HCT116 (cell line): ENCODE results near the gene OVOL1. TPM values are rescaled to one million over a fixed set of nuclear protein-coding genes. Genes with fewer than 3 reads are reported as not detected.

Source experiments
- ATAC-seq: fragments of 200-7000 bp; cut with Tn5 transposase; 2 replicates; pipeline ENCODE4 v1.9.1; 2020; ENCODE audit warnings: mild to moderate bottlenecking, moderate library complexity
- BruUV-seq: library from RNA; stranded (reverse); fragments of 400-500 nt; replicated peaks from 2 replicates; lab custom pipeline; 2021; lab: Mats Ljungman, UMichigan
- CTCF ChIA-PET: fragments of 300-600 bp; sonication (Branson Sonifier 250); formaldehyde crosslinking; loops from one replicate; lab custom pipeline; 2021; ENCODE audit warnings: antibody characterized with exemption; lab: Charles Lee
- POLR2A ChIA-PET: fragments of 300-600, 350-600 bp; sonication (Branson Sonifier 250); formaldehyde crosslinking; loops from one replicate; lab custom pipeline; 2021; ENCODE audit warnings: antibody characterized with exemption; lab: Charles Lee
- RAD21 ChIA-PET, 2 experiments: fragments of 300-600 bp; sonication (Branson Sonifier 250); formaldehyde crosslinking; loops; one replicate each; lab custom pipeline; 2023; ENCODE audit warnings: low total read pairs in 2 of 2; ENCODE audit not compliant: uncharacterized antibody in 2 of 2, unreplicated experiment in 2 of 2, low non-redundant PET in 1 of 2; lab: Charles Lee
- DNase-seq: peaks from one replicate; pipeline ENCODE4 v3.0.0-alpha.2; 2010; ENCODE audit warnings: low read depth, low spot score
- H2AFZ ChIP-seq: fragments of 200-600 bp; shearing (Covaris generic), sonication (generic); 2 replicates; pipeline ENCODE4 v1.6.1; 2017; ENCODE audit warnings: low read depth, mixed run types, mixed read lengths, antibody characterized with exemption, low read length; ENCODE audit not compliant: poor library complexity, severe bottlenecking
- H3K27ac ChIP-seq: 2 replicates; pipeline ENCODE4 v1.5.1; 2012; ENCODE audit warnings: low read depth, low read length
- H3K27me3 ChIP-seq: fragments of 200-600 bp; sonication (generic); 2 replicates; pipeline ENCODE4 v1.6.1; 2016; ENCODE audit warnings: mixed run types, low read length, mixed read lengths; ENCODE audit not compliant: insufficient read depth
- H3K36me3 ChIP-seq, 2 experiments: fragments of 200-500 bp in 1 of 2; fragments of 200-600 bp in 1 of 2; sonication (Bioruptor generic) in 1 of 2; sonication (generic) in 1 of 2; 2 replicates each; pipeline versions ENCODE4 v1.5.1 to v1.6.1; 2014 to 2016; ENCODE audit warnings: low read length in 2 of 2, inconsistent platforms in 1 of 2, mixed read lengths in 1 of 2, mixed run types in 1 of 2; ENCODE audit not compliant: insufficient read depth in 2 of 2, control insufficient read depth in 1 of 2
- H3K4me1 ChIP-seq, 2 experiments: fragments of 200-600 bp in 1 of 2; sonication (generic) in 1 of 2; 2 replicates each; pipeline versions ENCODE4 v1.5.1 to v1.6.1; 2012 to 2017; ENCODE audit warnings: low read length in 2 of 2, inconsistent platforms in 1 of 2, mild to moderate bottlenecking in 1 of 2, mixed read lengths in 1 of 2, mixed run types in 1 of 2, moderate library complexity in 1 of 2; ENCODE audit not compliant: insufficient read depth in 2 of 2, control insufficient read depth in 1 of 2
- H3K4me2 ChIP-seq: fragments of 200-600 bp; sonication (generic); 2 replicates; pipeline ENCODE4 v1.6.1; 2017; ENCODE audit warnings: mixed run types, low read length, mixed read lengths
- H3K4me3 ChIP-seq, 2 experiments: fragments of 200-600 bp in 1 of 2; sonication (generic) in 1 of 2; replicated peaks in 1 of 2; 2 replicates each; pipeline ENCODE4 v1.5.1; 2011 to 2016; ENCODE audit warnings: low read length in 2 of 2, control low read depth in 1 of 2, low read depth in 1 of 2, mild to moderate bottlenecking in 1 of 2, mixed read lengths in 1 of 2, mixed run types in 1 of 2
- H3K79me2 ChIP-seq: fragments of 200-600 bp; sonication (generic); 2 replicates; pipeline ENCODE4 v1.6.1; 2017; ENCODE audit warnings: mild to moderate bottlenecking, mixed run types, low read length, moderate library complexity, mixed read lengths; ENCODE audit not compliant: insufficient read depth
- H3K9ac ChIP-seq: fragments of 200-600 bp; sonication (generic); 2 replicates; pipeline ENCODE4 v1.6.1; 2016; ENCODE audit warnings: low read length, mixed read lengths
- H3K9me2 ChIP-seq: fragments of 200-600 bp; sonication (generic), shearing (Covaris generic); 2 replicates; pipeline ENCODE4 v1.6.1; 2017; ENCODE audit warnings: mixed run types, mild to moderate bottlenecking, moderate library complexity; ENCODE audit not compliant: insufficient read depth
- H3K9me3 ChIP-seq, 2 experiments: fragments of 200-500 bp in 1 of 2; fragments of 200-600 bp in 1 of 2; sonication (Bioruptor generic) in 1 of 2; sonication (generic) in 1 of 2; 2 replicates each; pipeline ENCODE4 v1.6.1; 2014 to 2017; ENCODE audit warnings: low read length in 2 of 2, mixed read lengths in 2 of 2, inconsistent platforms in 1 of 2, low read depth in 1 of 2, mild to moderate bottlenecking in 1 of 2, mixed run types in 1 of 2, moderate library complexity in 1 of 2; ENCODE audit not compliant: control insufficient read depth in 1 of 2, insufficient read depth in 1 of 2
- H4K20me1 ChIP-seq: fragments of 200-600 bp; sonication (generic), shearing (Covaris generic); 2 replicates; pipeline ENCODE4 v1.6.1; 2017; ENCODE audit warnings: mixed run types, mild to moderate bottlenecking, moderate library complexity; ENCODE audit not compliant: insufficient read depth
- EGR1 ChIP-seq: IDR thresholded peaks from 2 replicates; pipeline ENCODE4 v1.6.1; 2012; ENCODE audit warnings: low read depth
- ELF1 ChIP-seq: IDR thresholded peaks from 2 replicates; pipeline ENCODE4 v1.6.1; 2012; ENCODE audit warnings: low read depth, borderline replicate concordance
- FOSL1 ChIP-seq: IDR thresholded peaks from 2 replicates; pipeline ENCODE4 v1.6.1; 2012; ENCODE audit warnings: low read depth
- POLR2AphosphoS5 ChIP-seq: IDR thresholded peaks from 2 replicates; pipeline ENCODE4 v1.6.1; 2011; ENCODE audit warnings: mild to moderate bottlenecking, low read depth, low read length, moderate library complexity
- SRF ChIP-seq: IDR thresholded peaks from 2 replicates; pipeline ENCODE4 v1.6.1; 2012; ENCODE audit warnings: low read depth
- TCF7L2 ChIP-seq: IDR thresholded peaks from 2 replicates; pipeline ENCODE4 v1.7.0; 2011; ENCODE audit warnings: borderline replicate concordance, inconsistent platforms; ENCODE audit not compliant: insufficient read depth, insufficient read length; ENCODE audit errors: extremely low read depth
- intact Hi-C: fragments of 100-400 bp; cut with micrococcal nuclease; formaldehyde crosslinking; loops from 2 replicates; pipeline ENCODE4 v1.10.0; 2022
- total RNA-seq: library from RNA; stranded (reverse); gene quantifications from one replicate; pipeline ENCODE4 v1.2.1, GENCODE V29; 2021; ENCODE audit not compliant: unreplicated experiment
- TF ChIP-seq, protein P1 (sequence below): IDR thresholded peaks from 2 replicates; pipeline ENCODE4 v1.6.1; 2012
- TF ChIP-seq, protein P2 (sequence below): IDR thresholded peaks from 2 replicates; pipeline ENCODE4 v1.6.1; 2012

OVOL1 gene
- total RNA-seq, 1 experiment from 2014 or later = 14.7 TPM

DNA sequence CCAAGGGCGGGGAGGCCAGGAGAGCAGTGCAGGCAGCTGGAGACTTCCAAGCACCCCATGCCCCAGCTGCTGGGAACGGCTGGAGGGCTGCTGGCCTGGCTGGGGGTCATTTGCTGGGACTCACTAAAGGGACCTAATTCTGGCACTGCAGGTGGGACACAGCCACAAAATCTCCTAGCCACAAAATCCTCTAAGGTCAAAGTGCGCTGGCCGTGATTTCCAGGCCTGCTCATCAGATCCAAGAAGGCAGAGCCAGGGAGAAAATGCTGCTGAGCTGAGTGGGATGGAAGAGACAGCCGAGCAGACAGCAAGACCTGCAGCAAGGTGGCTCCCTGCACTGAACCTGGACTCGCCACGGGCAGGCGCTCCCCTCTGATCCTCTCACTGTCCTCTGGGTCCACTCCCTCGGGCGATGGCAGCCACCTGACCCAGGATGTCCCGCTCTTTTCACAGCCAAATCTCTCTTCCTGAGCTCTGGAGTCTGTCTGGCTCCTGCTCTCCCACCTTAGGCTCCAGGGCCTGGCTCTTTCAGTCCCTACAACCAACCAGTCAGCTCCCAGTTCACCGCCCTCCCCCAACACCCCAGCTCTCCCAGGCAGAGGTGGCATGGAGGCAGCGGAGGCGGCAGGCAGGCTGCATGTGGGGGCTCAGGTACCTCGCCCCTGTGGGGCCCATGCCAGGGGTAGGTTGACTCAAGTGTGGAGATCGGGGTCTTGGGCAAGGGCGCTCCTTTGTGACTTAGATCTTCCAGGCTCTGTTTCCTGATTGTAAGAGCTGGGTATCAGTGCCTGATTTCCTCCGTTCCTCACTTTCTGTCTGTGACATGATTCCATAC lies 14.5 kb downstream of the OVOL1 start:
- no peak for TF ChIP-seq TCF7L2
- Histone ChIP-seq H3K4me1 (peaks cover 0 to 3% of the 10 kb centered on the region in 2 experiments; a peak in 1 of 4 replicates), H3K36me3 (peaks cover 0 to under 1% of the 10 kb centered on the region in 2 experiments; a peak in 1 of 4 replicates), H3K79me2 (no peaks in the 10 kb centered on the region), H3K9me3 (no peaks in the 10 kb centered on the region), H3K9ac (no peak overlapping the region), H3K27ac (no peak overlapping the region), H3K4me3 (no peak overlapping the region), H3K4me2 (no peak overlapping the region), H3K27me3 (no peaks in the 10 kb centered on the region), H4K20me1 (no peaks in the 10 kb centered on the region), H3K9me2 (no peaks in the 10 kb centered on the region), H2AFZ (no peak overlapping the region)
- no TSS peak for BruUV-seq
- intact Hi-C loops = no loop called here
- CTCF ChIA-PET = interaction anchor here (1.3 to 2.2 kb wide), 2 partner anchors 11 to 21 kb away, joined by 5 read pairs; no protein-coding TSS in a partner anchor
- ATAC-seq (no peak), DNase-seq (no peak)
- POLR2A ChIA-PET = interaction anchor here (1.3 kb wide), 1 partner anchor 9 kb away, joined by 6 read pairs; no protein-coding TSS in a partner anchor
- RAD21 ChIA-PET = no interaction called here

DNA sequence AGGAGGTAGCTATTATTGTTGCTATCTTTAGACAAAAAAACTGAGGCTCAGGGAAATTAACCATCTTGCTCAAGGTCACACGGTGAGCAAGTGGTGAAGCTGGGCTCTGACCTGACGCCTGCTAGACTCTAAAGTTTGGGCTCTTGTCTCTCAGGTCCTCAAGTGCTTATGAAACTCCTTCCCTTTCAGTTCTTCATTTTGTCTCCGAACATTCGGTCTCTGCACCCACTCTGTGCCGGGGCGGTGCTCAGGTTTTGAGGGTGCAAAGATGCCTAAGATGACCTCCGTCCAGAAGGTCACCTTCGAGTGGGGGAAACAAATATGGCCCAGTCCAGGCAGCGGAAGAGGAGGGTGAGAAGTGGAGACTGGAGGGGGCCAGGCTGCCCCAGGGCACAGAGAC lies 16.0 kb downstream of the OVOL1 start:
- intact Hi-C loops = no loop called here
- Histone ChIP-seq H3K4me2 (no peak overlapping the region), H3K27ac (no peak overlapping the region), H3K79me2 (no peaks in the 10 kb centered on the region), H4K20me1 (no peaks in the 10 kb centered on the region), H3K4me1 (peaks cover 0 to 3% of the 10 kb centered on the region in 2 experiments; a peak in 1 of 4 replicates), H3K4me3 (no peak overlapping the region), H3K27me3 (no peaks in the 10 kb centered on the region), H3K9me3 (no peaks in the 10 kb centered on the region), H3K9me2 (no peaks in the 10 kb centered on the region), H3K9ac (no peak overlapping the region), H3K36me3 (no peaks in the 10 kb centered on the region), H2AFZ (no peak overlapping the region)
- TF ChIP-seq FOSL1 (no peak), POLR2AphosphoS5 (no peak), EGR1 (no peak), SRF (no peak), ELF1 (no peak)
- TF ChIP-seq, protein P1, sequence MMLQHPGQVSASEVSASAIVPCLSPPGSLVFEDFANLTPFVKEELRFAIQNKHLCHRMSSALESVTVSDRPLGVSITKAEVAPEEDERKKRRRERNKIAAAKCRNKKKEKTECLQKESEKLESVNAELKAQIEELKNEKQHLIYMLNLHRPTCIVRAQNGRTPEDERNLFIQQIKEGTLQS = no peak
- TF ChIP-seq, protein P2, sequence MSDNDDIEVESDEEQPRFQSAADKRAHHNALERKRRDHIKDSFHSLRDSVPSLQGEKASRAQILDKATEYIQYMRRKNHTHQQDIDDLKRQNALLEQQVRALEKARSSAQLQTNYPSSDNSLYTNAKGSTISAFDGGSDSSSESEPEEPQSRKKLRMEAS = no peak
- ATAC-seq (no peak), DNase-seq (no peak)
- no TSS peak for BruUV-seq
- ChIA-PET RAD21 (no interaction called here), CTCF (no interaction called here), POLR2A (interaction anchor here (0.7 kb wide), 1 partner anchor 83 kb away, joined by 3 read pairs; no protein-coding TSS in a partner anchor)
